Nephron (organoid): Measurements from ENCODE around the gene LILRB3.
"Not testable (repeated sequence)": the region's sequence is repeated elsewhere in the genome, so short reads cannot be mapped to it uniquely, and the experiment has no call there.

ENCODE experiments used
- H3K27ac Mint-ChIP-seq, 3 experiments: 2 replicates each; pipeline ENCODE4 v1.8.0; 2020; ENCODE audit warnings: mixed read lengths in 3 of 3, mild to moderate bottlenecking in 2 of 3, moderate library complexity in 1 of 3
- H3K27me3 Mint-ChIP-seq: 2 replicates; pipeline ENCODE4 v1.8.0; 2021; ENCODE audit warnings: low read depth, mild to moderate bottlenecking, moderate library complexity, mixed read lengths
- H3K36me3 Mint-ChIP-seq: 2 replicates; pipeline ENCODE4 v1.8.0; 2020; ENCODE audit warnings: low read depth, mixed read lengths
- H3K4me1 Mint-ChIP-seq: 2 replicates; pipeline ENCODE4 v1.8.0; 2020; ENCODE audit warnings: mixed read lengths
- H3K4me3 Mint-ChIP-seq, 3 experiments: 2 replicates each; pipeline ENCODE4 v1.8.0; 2020; ENCODE audit warnings: mild to moderate bottlenecking in 3 of 3, mixed read lengths in 3 of 3, moderate library complexity in 2 of 3
- H3K9me3 Mint-ChIP-seq: 2 replicates; pipeline ENCODE4 v1.8.0; 2020; ENCODE audit warnings: mixed read lengths
- TF ChIP-seq, protein P1 (sequence below), 3 experiments: fragments of 200-600 bp; sonication (generic); IDR thresholded peaks; one replicate each; pipeline ENCODE4 v1.5.0; 2021; ENCODE audit warnings: antibody characterized with exemption in 3 of 3; ENCODE audit not compliant: unreplicated experiment in 3 of 3

Gene LILRB3

DNA sequence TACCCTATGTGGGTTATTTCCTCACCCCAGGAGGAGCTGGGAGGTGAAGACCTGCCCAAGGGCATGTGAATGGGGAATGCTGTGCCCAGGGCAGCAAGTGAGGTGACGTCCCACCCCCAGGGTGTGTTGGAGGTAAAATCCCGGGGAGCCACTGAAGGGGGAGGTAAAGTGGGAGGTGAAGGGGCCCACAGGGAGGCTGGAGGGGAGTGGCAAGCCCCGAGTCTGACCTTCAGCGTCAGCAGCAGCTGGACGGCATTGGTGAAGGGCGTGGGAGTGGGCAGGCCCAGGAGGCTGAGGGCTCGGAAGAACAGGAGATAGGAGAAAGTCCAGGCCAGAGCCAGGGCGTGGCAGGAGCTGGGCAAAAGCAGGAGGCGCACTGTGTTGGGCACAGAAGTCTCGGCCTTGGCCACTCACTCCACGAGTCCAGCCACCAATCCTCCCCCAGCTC lies 35.8 kb downstream of the LILRB3 start:
- Mint-ChIP-seq H3K4me1 (peaks cover 19% of the 10 kb centered on the region), H3K36me3 (peaks cover 31% of the 10 kb centered on the region), H3K9me3 (no peaks in the 10 kb centered on the region), H3K4me3 (peak overlapping the region; percentile 91 to 95 (median 93)), H3K27me3 (peaks cover 3% of the 10 kb centered on the region), H3K27ac (peak overlapping the region; percentile 66 to 87 (median 69))
- TF ChIP-seq, protein P1, sequence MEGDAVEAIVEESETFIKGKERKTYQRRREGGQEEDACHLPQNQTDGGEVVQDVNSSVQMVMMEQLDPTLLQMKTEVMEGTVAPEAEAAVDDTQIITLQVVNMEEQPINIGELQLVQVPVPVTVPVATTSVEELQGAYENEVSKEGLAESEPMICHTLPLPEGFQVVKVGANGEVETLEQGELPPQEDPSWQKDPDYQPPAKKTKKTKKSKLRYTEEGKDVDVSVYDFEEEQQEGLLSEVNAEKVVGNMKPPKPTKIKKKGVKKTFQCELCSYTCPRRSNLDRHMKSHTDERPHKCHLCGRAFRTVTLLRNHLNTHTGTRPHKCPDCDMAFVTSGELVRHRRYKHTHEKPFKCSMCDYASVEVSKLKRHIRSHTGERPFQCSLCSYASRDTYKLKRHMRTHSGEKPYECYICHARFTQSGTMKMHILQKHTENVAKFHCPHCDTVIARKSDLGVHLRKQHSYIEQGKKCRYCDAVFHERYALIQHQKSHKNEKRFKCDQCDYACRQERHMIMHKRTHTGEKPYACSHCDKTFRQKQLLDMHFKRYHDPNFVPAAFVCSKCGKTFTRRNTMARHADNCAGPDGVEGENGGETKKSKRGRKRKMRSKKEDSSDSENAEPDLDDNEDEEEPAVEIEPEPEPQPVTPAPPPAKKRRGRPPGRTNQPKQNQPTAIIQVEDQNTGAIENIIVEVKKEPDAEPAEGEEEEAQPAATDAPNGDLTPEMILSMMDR (IDR thresholded peaks at IDR 0.05; ENCODE audit: unreplicated experiment in 3 of 3), result no peak

DNA sequence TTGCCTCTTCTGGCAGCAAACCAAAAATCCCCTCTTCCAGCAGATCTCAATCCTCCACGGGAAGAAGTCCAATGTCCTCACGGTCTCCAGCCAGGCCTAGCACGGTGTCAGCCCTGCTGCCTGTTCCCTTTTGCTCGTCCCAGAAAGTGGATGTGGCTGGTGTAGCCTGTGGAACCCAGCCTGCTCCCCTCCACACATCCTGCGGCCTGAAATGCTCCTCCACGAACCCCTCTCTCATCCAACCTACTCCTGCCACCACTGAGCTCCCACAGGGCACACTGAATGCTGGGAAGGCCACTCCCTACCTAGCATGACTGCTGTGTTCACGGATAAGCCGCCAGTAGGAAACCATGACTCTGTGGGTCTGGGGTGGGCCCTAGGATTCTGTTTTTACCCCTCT lies 36.5 kb downstream of the LILRB3 start:
- TF ChIP-seq, protein P1 (IDR thresholded peaks at IDR 0.05; ENCODE audit: unreplicated experiment in 3 of 3), result no peak
- H3K27ac Mint-ChIP-seq, result peak overlapping the region in 2 of 3 experiments; percentile 69 to 87
- peaks cover 3% of the 10 kb centered on the region for H3K27me3 Mint-ChIP-seq
- H3K4me3 Mint-ChIP-seq, result peak overlapping the region; percentile 26 to 95 (median 91)
- peaks cover 28% of the 10 kb centered on the region for H3K36me3 Mint-ChIP-seq
- H3K4me1 Mint-ChIP-seq, result peaks cover 13% of the 10 kb centered on the region
- no peaks in the 10 kb centered on the region for H3K9me3 Mint-ChIP-seq

DNA sequence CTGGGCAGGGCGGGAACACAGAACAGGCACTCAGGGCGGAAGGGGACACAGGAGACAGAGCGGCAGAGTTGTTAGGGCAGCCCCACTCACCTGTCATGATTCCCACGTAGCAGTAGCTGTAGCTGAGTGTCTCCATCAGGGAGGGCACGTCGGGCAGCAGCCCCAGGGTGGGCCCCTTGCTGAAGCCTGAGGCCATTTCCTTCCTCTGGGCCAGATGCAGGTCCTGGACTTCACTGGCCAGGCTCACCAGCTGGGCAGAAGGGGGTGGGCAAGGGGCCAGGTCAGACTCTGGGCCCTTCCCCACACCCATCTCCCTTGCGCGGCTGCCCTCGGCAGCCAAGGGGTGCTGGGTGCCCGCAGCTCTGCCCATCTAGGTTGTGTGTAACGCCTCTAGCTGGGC lies 39.4 kb downstream of the LILRB3 start:
- peaks cover 33% of the 10 kb centered on the region for H3K36me3 Mint-ChIP-seq
- no peaks in the 10 kb centered on the region for H3K9me3 Mint-ChIP-seq
- H3K27ac Mint-ChIP-seq, result no peak overlapping the region
- H3K4me1 Mint-ChIP-seq, result peaks cover 18% of the 10 kb centered on the region
- TF ChIP-seq, protein P1 (IDR thresholded peaks at IDR 0.05; ENCODE audit: unreplicated experiment in 3 of 3), result no peak
- H3K4me3 Mint-ChIP-seq, result no peak overlapping the region
- peaks cover 3% of the 10 kb centered on the region for H3K27me3 Mint-ChIP-seq

DNA sequence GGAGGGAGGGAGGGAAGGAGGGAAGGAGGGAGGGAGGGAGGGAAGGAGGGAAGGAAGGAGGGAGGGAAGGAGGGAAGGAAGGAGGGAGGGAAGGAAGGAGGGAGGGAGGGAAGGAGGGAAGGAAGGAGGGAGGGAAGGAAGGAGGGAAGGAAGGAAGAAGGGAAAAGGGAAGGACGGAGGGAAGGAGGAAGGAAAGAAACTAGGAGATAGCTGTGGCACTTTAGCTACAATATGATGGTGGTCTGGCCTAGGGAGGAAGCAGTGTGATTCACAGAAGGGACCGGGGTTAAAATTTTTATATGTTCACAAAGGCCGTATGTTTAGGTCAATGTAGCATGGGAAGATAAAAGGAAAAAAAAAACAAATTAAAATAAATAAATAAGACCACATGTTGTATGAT lies 40.9 kb downstream of the LILRB3 start:
- H3K27me3 Mint-ChIP-seq, H3K9me3 Mint-ChIP-seq, H3K4me3 Mint-ChIP-seq, H3K4me1 Mint-ChIP-seq, H3K27ac Mint-ChIP-seq: not testable (repeated sequence)
- H3K36me3 Mint-ChIP-seq, result peaks cover 35% of the 10 kb centered on the region

DNA sequence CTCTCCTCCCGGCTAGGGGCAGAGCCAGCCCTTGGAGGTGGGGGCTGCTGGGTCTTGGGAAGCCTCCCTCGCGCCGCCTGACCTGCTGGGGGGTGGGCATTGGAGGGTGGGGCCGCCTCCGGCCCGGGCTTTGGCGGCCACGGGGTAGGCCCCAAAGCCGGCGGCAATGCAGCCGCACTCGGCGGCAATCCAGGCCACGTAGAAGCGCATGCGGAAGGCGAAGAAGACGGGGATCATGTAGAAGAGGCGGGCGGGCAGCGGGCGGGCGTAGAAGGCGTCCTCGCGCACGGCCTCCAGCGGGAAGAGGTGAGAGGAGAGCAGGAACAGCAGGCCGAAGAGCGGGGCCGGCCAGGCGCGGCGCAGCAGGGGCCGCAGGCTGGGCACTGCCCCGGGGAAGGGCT lies 42.1 kb downstream of the LILRB3 start:
- TF ChIP-seq, protein P1 (IDR thresholded peaks at IDR 0.05; ENCODE audit: unreplicated experiment in 3 of 3), result no peak
- H3K9me3 Mint-ChIP-seq, result no peaks in the 10 kb centered on the region

DNA sequence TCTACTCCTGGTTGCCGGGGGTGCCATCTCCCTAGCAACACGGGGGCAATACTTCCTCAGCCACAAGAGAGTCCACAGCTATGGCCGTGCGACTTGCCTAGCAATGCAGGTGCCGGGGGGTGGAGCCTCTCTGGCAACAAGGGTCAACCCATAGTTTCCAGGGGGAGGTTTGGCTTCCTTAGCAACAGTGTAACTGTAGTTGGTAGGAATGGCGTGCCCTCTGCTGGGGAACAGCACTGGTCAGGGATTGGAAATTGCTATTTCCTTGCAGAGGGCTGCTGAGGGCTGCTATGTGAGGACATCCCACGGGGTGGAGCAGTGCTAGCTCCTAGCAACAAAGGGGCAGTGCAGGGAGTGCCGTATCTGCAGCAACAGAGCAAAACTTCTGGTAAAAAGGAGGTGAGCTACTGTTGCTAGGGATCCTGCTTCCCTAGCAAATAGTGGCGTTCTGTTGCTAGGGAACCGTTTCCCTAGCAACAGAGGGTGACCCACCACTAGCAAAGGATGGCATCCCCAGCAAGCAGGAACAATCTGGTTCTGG lies 42.8 kb downstream of the LILRB3 start:
- peaks cover 10% of the 10 kb centered on the region for H3K4me1 Mint-ChIP-seq
- H3K27ac Mint-ChIP-seq, result peak overlapping the region; percentile 42 to 65 (median 57)
- no peaks in the 10 kb centered on the region for H3K27me3 Mint-ChIP-seq
- H3K4me3 Mint-ChIP-seq, result no peak overlapping the region
- TF ChIP-seq, protein P1 (IDR thresholded peaks at IDR 0.05; ENCODE audit: unreplicated experiment in 3 of 3), result peak; percentile 56 to 71 (median 64)
- H3K36me3 Mint-ChIP-seq, result peaks cover 28% of the 10 kb centered on the region
- H3K9me3 Mint-ChIP-seq, result no peaks in the 10 kb centered on the region

More for the DNA sequence above, 42.1 kb downstream of the LILRB3 start:
- Mint-ChIP-seq H3K4me3 (no peak overlapping the region), H3K4me1 (peaks cover 10% of the 10 kb centered on the region), H3K36me3 (peaks cover 29% of the 10 kb centered on the region), H3K27me3 (no peaks in the 10 kb centered on the region), H3K27ac (no peak overlapping the region)
